Fibroblast of villous mesenchyme (primary cell): ENCODE results near the gene ASXL2. TPM values are rescaled to one million over a fixed set of nuclear protein-coding genes. Genes with fewer than 3 reads are reported as not detected.

ENCODE experiments used
- DNase-seq: peaks from one replicate; pipeline ENCODE4 v3.0.0-alpha.2; 2010; ENCODE audit warnings: low read depth
- H3K4me3 ChIP-seq: 2 replicates; pipeline ENCODE4 v1.5.1; 2011; ENCODE audit warnings: low read depth, mild to moderate bottlenecking, low read length
- total RNA-seq: library from RNA; depleted of rRNA; stranded (reverse); fragments of >200 nt; gene quantifications from 2 replicates; pipeline ENCODE4 v1.2.3, GENCODE V29; 2012
- TF ChIP-seq, protein P1 (sequence below): IDR thresholded peaks from 2 replicates; pipeline ENCODE4 v1.5.1; 2012; ENCODE audit warnings: low read depth, mild to moderate bottlenecking, low read length; ENCODE audit not compliant: insufficient read depth

ASXL2 gene
- total RNA-seq, 1 donor = 13.8 TPM

DNA sequence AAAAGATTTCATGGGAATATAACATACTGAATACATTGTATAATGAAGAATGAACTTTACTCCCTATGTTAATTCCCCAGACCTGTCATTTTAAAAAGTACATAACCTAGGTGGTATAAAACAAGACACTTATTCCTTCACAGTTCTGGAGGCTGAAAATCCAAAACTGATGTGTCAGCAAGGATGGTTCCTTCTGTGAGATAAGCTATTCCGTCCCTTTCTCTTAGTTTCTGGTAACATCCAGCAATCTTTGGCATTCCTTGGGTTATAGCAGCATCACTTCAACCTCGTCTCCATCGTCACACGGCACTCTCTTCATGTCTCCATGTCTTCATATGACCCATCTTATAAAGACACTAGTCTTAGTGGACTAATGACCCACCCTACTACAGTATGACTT, 93.9 kb downstream of the ASXL2 start:
- DNase-seq = no peak
- TF ChIP-seq, protein P1, sequence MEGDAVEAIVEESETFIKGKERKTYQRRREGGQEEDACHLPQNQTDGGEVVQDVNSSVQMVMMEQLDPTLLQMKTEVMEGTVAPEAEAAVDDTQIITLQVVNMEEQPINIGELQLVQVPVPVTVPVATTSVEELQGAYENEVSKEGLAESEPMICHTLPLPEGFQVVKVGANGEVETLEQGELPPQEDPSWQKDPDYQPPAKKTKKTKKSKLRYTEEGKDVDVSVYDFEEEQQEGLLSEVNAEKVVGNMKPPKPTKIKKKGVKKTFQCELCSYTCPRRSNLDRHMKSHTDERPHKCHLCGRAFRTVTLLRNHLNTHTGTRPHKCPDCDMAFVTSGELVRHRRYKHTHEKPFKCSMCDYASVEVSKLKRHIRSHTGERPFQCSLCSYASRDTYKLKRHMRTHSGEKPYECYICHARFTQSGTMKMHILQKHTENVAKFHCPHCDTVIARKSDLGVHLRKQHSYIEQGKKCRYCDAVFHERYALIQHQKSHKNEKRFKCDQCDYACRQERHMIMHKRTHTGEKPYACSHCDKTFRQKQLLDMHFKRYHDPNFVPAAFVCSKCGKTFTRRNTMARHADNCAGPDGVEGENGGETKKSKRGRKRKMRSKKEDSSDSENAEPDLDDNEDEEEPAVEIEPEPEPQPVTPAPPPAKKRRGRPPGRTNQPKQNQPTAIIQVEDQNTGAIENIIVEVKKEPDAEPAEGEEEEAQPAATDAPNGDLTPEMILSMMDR = no peak
- no peak overlapping the region for H3K4me3 ChIP-seq

DNA sequence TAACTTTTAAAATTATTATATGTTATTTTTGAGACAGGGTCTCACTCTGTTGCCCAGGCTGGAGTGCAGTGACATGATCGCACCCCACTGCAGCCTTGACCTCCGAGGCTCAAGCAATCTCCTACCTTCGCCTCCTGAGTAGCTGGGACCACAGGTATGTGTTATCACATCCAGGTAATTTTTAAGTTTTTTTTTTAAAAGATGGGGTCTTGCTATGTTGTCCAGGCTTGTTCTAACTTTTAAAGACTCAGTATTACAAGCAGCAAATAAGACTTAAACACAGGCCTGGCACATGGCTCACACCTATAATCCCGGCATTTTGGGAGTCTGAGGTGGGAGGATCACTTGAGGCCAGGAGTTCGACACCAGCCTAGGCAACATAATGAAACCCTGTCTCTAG, 101.2 kb downstream of the ASXL2 start:
- H3K4me3 ChIP-seq = no peak overlapping the region
- TF ChIP-seq, protein P1 = no peak
- no peak for DNase-seq

DNA sequence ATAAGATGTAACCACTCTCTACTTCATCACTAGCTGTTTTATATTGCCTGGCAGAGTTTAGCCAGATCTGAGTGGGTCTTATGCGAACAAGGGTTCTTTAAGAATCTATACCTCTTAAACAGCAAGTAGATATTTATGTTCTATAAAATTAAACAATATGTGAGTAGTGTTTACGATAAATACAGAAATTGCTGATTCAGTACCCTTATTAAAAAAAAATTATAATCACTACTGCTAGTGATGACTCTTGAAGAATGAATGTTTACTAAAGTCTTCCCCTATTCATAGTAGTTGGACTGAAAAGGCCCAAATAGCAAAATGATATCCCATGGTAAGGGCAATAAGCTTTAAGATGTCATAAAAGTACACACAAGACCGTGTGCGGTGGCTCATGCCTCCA, 106.2 kb downstream of the ASXL2 start:
- H3K4me3 ChIP-seq = no peak overlapping the region
- TF ChIP-seq, protein P1 = no peak
- DNase-seq = no peak

DNA sequence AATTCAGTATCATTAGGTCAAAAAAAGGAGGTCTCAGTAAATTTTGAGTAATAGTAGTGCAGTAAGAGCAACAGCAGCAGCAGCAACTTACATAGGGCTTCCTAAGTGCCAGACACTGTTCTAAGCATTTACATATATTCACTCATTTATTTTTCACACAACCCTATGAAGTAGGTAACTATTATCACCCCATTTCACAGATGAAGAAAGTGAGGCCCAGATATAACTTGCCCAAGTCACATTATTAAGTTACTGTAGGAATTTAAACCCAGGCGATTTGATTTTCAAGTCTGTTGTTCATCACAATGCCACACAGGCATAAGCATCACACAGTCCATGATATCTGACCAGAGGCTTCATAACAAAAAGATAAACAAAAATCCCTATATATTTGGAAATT, 114.7 kb downstream of the ASXL2 start:
- TF ChIP-seq, protein P1 = no peak
- no peak overlapping the region for H3K4me3 ChIP-seq
- DNase-seq = no peak

DNA sequence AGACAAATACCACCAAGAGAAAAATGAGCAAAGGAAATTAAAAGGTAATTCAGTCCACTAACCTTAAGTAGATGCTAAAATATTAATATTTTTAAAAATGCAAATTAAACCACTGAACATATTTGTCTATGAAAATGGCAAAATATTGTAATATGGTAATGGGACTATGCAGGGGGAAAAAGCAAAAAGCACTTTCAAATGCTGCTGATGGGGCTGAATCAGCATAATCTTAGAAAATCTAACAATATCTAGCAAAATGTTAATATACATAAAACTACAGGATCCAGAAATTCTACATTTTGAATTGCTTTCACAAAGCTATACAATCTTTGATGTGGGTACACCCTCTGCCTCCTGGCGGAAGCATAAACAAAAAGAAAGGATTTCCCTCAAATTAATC, 118.0 kb downstream of the ASXL2 start:
- DNase-seq = no peak
- TF ChIP-seq, protein P1 = no peak
- H3K4me3 ChIP-seq = no peak overlapping the region

DNA sequence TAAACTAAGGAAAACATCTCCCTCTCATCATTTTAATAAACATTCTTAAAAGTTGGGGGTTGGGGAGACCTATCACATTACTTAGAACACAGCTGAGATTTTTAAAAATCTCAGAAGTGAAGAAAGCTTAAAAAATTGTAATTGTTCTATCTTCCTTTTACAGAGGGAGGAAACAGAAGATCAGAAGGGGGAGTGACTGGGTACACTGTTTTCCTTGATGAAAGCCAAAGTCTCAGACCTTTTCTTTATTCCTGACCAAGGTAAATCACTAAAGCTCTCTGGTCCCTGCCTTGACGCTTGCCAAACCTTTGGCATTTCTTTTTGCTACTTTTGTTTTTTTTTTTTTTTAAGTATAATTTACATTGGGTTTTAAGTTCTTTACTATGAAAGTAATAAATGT, 119.9 kb downstream of the ASXL2 start:
- TF ChIP-seq, protein P1 = no peak
- DNase-seq = no peak
- H3K4me3 ChIP-seq = no peak overlapping the region

DNA sequence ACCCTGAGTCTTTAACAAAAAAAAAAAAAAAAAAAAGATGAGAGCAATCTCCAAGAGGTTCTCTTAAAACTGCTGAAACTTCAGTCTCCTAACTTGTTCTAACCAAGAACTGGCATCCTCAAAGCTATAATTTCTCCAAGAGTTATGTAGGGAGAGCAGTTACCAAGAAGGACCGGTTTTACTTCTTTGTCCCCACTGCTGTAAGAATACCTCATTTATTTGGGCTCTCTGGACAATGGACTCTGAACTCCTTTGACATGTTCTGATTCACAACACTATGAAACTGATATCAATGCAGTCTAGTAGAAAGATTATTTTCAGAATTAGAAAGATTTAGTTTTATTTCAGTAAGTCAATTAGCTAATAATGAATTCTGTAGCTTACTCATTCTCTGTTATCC, 120.4 kb downstream of the ASXL2 start:
- TF ChIP-seq, protein P1 = no peak
- no peak overlapping the region for H3K4me3 ChIP-seq
- DNase-seq = no peak
